Cardiac muscle cell (in vitro differentiated cells and primary cell): ENCODE results near the gene ARPC1A. TPM values are rescaled to one million over a fixed set of nuclear protein-coding genes. Genes with fewer than 3 reads are reported as not detected.

Source experiments
- DNase-seq, 2 donors: peaks; one replicate each; pipeline versions ENCODE4 v3.0.0 to v3.0.0-alpha.2; 2010 to 2017; ENCODE audit warnings: low read depth in 1 of 2, low spot score in 1 of 2
- H3K27ac ChIP-seq: fragments of 200-600 bp; sonication (generic); 2 replicates; pipeline ENCODE4 v1.5.1; 2016
- H3K27me3 ChIP-seq: fragments of 200-600 bp; sonication (generic); 2 replicates; pipeline ENCODE4 v1.6.0; 2016; ENCODE audit warnings: control low read depth
- H3K36me3 ChIP-seq: fragments of 200-600 bp; sonication (generic); 2 replicates; pipeline ENCODE4 v1.5.1; 2016; ENCODE audit warnings: control low read depth
- H3K4me1 ChIP-seq: fragments of 200-600 bp; sonication (generic); 2 replicates; pipeline ENCODE4 v1.8.1; 2017; ENCODE audit warnings: low read depth, mild to moderate bottlenecking, mixed run types
- H3K4me3 ChIP-seq: fragments of 200-600 bp; sonication (generic); 2 replicates; pipeline ENCODE4 v1.5.1; 2016; ENCODE audit warnings: mild to moderate bottlenecking
- H3K9me3 ChIP-seq: fragments of 200-600 bp; sonication (generic); 2 replicates; pipeline ENCODE4 v1.5.1; 2017; ENCODE audit warnings: low read depth, mild to moderate bottlenecking, control low read depth
- CTCF ChIP-seq: IDR thresholded peaks from 2 replicates; pipeline ENCODE4 v1.5.1; 2012; ENCODE audit warnings: low read depth, mild to moderate bottlenecking, low read length
- polyA plus RNA-seq: library from polyadenylated mRNA; unstranded; fragments of >200 nt; fragmentation: Nextera tagmentation; extraction: Ambion mirVana; gene quantifications from 2 replicates; pipeline ENCODE4 v1.2.1, GENCODE V29; 2016
- total RNA-seq: library from RNA; depleted of rRNA; stranded (reverse); fragments of >200 nt; gene quantifications from 2 replicates; pipeline ENCODE4 v1.2.3, GENCODE V29; 2016

ARPC1A gene
- total and polyA plus RNA-seq, 2 experiments from 2014 or later = 198 to 331 TPM

GRCh38 chr7:99380032-99380822 lies 54.5 kb downstream of the ARPC1A start:
- peak in 1 of 2 donors; percentile 74 for DNase-seq
- H3K4me3 ChIP-seq = no peak overlapping the region
- H3K4me1 ChIP-seq = no peaks in the 10 kb centered on the region
- peak overlapping the region; percentile 17 for H3K27ac ChIP-seq
- no peaks in the 10 kb centered on the region for H3K36me3 ChIP-seq
- no peaks in the 10 kb centered on the region for H3K9me3 ChIP-seq
- TF ChIP-seq CTCF = no peak
- no peaks in the 10 kb centered on the region for H3K27me3 ChIP-seq

- Histone ChIP-seq H3K27me3 (no peaks in the 10 kb centered on the region), H3K4me3 (no peak overlapping the region), H3K9me3 (no peaks in the 10 kb centered on the region), H3K27ac (peak overlapping the region; percentile 67), H3K36me3 (no peaks in the 10 kb centered on the region), H3K4me1 (no peaks in the 10 kb centered on the region)
- peak in 1 of 2 donors; percentile 25 for DNase-seq
- TF ChIP-seq CTCF = no peak
Observed at GRCh38 chr7:99380823-99381663, 55.3 kb downstream of the ARPC1A start.

- H3K36me3 ChIP-seq = no peaks in the 10 kb centered on the region
- peak overlapping the region; percentile 67 for H3K27ac ChIP-seq
- H3K4me3 ChIP-seq = no peak overlapping the region
- no peak for TF ChIP-seq CTCF
- H3K4me1 ChIP-seq = no peaks in the 10 kb centered on the region
- H3K9me3 ChIP-seq = no peaks in the 10 kb centered on the region
- H3K27me3 ChIP-seq = no peaks in the 10 kb centered on the region
- no peak for DNase-seq
Observed at GRCh38 chr7:99381664-99382075, 56.0 kb downstream of the ARPC1A start.

- Histone ChIP-seq H3K27ac (no peak overlapping the region), H3K36me3 (no peaks in the 10 kb centered on the region), H3K4me1 (no peaks in the 10 kb centered on the region), H3K27me3 (no peaks in the 10 kb centered on the region), H3K9me3 (no peaks in the 10 kb centered on the region), H3K4me3 (no peak overlapping the region)
- DNase-seq = no peak
- no peak for TF ChIP-seq CTCF
Observed at GRCh38 chr7:99383203-99383602, 57.5 kb downstream of the ARPC1A start.

GRCh38 chr7:99383791-99384370 lies 58.2 kb downstream of the ARPC1A start:
- Histone ChIP-seq H3K36me3 (no peaks in the 10 kb centered on the region), H3K4me3 (no peak overlapping the region), H3K9me3 (no peaks in the 10 kb centered on the region), H3K4me1 (no peaks in the 10 kb centered on the region), H3K27me3 (no peaks in the 10 kb centered on the region), H3K27ac (no peak overlapping the region)
- no peak for DNase-seq
- no peak for TF ChIP-seq CTCF
